OCI-LY7 (cell line): Measurements from ENCODE around the gene C16orf54.

Experiments
- EZH2phosphoT487 ChIP-seq: fragments of 200-600 bp; sonication (generic); IDR thresholded peaks from 2 replicates; pipeline ENCODE4 v1.6.1; 2018; ENCODE audit warnings: low read depth, borderline replicate concordance, mild to moderate bottlenecking, mixed run types, antibody characterized with exemption, low read length, moderate library complexity, mixed read lengths
- TF ChIP-seq, protein P1 (sequence below): fragments of 200-600 bp; sonication (generic); conservative IDR thresholded peaks from 2 replicates; pipeline ENCODE4 v1.5.1; 2014; ENCODE audit warnings: mild to moderate bottlenecking, antibody characterized with exemption, low read length, moderate library complexity, mixed read lengths

DNA sequence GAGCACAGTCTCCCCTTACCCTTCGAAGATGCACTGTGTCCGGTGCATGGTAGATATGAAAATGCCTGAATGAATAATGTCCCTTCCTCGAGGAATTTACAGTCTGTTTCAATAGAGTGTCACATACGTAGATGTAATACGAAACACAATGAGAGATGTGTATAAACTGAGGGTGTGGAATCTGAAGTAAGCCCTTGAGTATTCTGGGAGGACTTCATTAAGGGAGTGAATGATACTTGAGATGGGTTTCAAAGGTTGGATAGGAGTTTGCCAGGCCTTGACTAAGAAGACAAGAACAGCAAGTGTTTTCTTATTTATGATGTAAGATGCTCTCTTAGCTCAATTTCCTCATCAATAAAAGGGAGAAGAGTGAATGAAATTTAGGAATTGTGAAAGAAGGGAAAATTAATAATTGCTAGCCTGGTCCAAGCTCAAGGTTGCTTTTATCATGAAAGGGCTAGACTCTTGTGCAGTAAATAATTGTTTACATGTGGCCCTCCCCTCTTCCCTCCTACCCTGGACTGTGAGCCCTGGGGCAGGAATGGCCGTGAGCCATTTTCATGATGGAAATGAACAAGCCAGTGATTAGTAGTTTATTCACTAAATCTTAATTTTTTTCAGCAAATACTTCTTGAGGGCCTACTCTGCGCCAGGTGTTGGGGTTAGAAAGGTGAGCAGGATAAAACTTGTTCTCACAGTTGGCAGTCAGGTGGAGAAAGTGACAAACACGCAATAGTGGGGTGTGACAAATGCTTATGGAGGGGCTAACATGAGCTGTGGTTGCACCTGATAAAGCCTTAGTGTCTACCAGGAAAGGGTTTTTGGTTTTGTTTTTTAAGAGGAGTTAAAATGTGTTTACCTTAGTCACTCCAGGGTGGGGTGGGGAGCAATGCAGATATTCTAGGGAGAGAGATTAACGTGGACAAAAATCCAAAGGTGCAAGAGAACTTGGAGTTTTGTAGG, 46.3 kb upstream of the C16orf54 start:
- TF ChIP-seq, protein P1, sequence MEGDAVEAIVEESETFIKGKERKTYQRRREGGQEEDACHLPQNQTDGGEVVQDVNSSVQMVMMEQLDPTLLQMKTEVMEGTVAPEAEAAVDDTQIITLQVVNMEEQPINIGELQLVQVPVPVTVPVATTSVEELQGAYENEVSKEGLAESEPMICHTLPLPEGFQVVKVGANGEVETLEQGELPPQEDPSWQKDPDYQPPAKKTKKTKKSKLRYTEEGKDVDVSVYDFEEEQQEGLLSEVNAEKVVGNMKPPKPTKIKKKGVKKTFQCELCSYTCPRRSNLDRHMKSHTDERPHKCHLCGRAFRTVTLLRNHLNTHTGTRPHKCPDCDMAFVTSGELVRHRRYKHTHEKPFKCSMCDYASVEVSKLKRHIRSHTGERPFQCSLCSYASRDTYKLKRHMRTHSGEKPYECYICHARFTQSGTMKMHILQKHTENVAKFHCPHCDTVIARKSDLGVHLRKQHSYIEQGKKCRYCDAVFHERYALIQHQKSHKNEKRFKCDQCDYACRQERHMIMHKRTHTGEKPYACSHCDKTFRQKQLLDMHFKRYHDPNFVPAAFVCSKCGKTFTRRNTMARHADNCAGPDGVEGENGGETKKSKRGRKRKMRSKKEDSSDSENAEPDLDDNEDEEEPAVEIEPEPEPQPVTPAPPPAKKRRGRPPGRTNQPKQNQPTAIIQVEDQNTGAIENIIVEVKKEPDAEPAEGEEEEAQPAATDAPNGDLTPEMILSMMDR: no peak
- no peak for TF ChIP-seq EZH2phosphoT487
